Trophoblast cell (in vitro differentiated cells and primary cell): Measurements from ENCODE around the gene SEPTIN11. TPM values are rescaled to one million over a fixed set of nuclear protein-coding genes. Genes with fewer than 3 reads are reported as not detected.

ENCODE experiments used
- DNase-seq, 2 donors: peaks; one replicate each; pipeline ENCODE4 v3.0.0-alpha.2; 2016
- H2AFZ ChIP-seq: 2 replicates; pipeline ENCODE4 v1.6.1; 2013; ENCODE audit warnings: low read length, moderate library complexity, mild to moderate bottlenecking; ENCODE audit not compliant: insufficient read depth, poor library complexity
- H2AK5ac ChIP-seq: 2 replicates; pipeline ENCODE4 v1.6.1; 2013; ENCODE audit warnings: mild to moderate bottlenecking, low read length
- H2BK120ac ChIP-seq: 2 replicates; pipeline ENCODE4 v1.6.1; 2013; ENCODE audit warnings: low read length, mild to moderate bottlenecking, moderate library complexity; ENCODE audit not compliant: insufficient read depth, poor library complexity
- H2BK12ac ChIP-seq: 2 replicates; pipeline ENCODE4 v1.6.1; 2013; ENCODE audit warnings: mild to moderate bottlenecking, low read length, moderate library complexity
- H2BK5ac ChIP-seq: 2 replicates; pipeline ENCODE4 v1.6.1; 2013; ENCODE audit warnings: low read length, low read depth, moderate library complexity, mild to moderate bottlenecking; ENCODE audit not compliant: poor library complexity
- H3K14ac ChIP-seq: 2 replicates; pipeline ENCODE4 v1.6.1; 2013; ENCODE audit warnings: mild to moderate bottlenecking, low read length
- H3K18ac ChIP-seq: 2 replicates; pipeline ENCODE4 v1.6.1; 2013; ENCODE audit warnings: mild to moderate bottlenecking, low read length
- H3K23ac ChIP-seq: 2 replicates; pipeline ENCODE4 v1.6.1; 2013; ENCODE audit warnings: low read length
- H3K27ac ChIP-seq: 2 replicates; pipeline ENCODE4 v1.5.1; 2013; ENCODE audit warnings: low read depth, mild to moderate bottlenecking, inconsistent platforms, low read length, moderate library complexity
- H3K27me3 ChIP-seq: 2 replicates; pipeline ENCODE4 v1.6.1; 2013; ENCODE audit warnings: inconsistent platforms, mild to moderate bottlenecking, low read length, moderate library complexity; ENCODE audit not compliant: insufficient read depth
- H3K36me3 ChIP-seq, 2 experiments: 1 replicate in 1 of 2; 2 replicates in 1 of 2; pipeline ENCODE4 v1.6.1; 2013; ENCODE audit warnings: low read length in 2 of 2, mild to moderate bottlenecking in 2 of 2, moderate library complexity in 1 of 2; ENCODE audit not compliant: insufficient read depth in 2 of 2, control insufficient read depth in 1 of 2
- H3K4ac ChIP-seq: 2 replicates; pipeline ENCODE4 v1.6.1; 2013; ENCODE audit warnings: low read depth, mild to moderate bottlenecking, low read length, moderate library complexity
- H3K4me1 ChIP-seq, 2 experiments: 1 replicate in 1 of 2; 2 replicates in 1 of 2; pipeline ENCODE4 v1.6.1; 2013; ENCODE audit warnings: low read length in 2 of 2, mild to moderate bottlenecking in 2 of 2, moderate library complexity in 1 of 2; ENCODE audit not compliant: insufficient read depth in 2 of 2, control insufficient read depth in 1 of 2
- H3K4me2 ChIP-seq: 2 replicates; pipeline ENCODE4 v1.6.1; 2013; ENCODE audit warnings: inconsistent platforms, mild to moderate bottlenecking, low read length, moderate library complexity
- H3K4me3 ChIP-seq: 2 replicates; pipeline ENCODE4 v1.5.1; 2013; ENCODE audit warnings: mild to moderate bottlenecking, low read depth, low read length, inconsistent platforms
- H3K79me1 ChIP-seq: one replicate; pipeline ENCODE4 v1.6.1; 2013; ENCODE audit warnings: low read length
- H3K79me2 ChIP-seq: 2 replicates; pipeline ENCODE4 v1.6.1; 2013; ENCODE audit warnings: low read length, mild to moderate bottlenecking; ENCODE audit not compliant: control insufficient read depth, insufficient read depth, poor library complexity
- H3K9ac ChIP-seq: 2 replicates; pipeline ENCODE4 v1.6.1; 2013; ENCODE audit warnings: mild to moderate bottlenecking, low read length
- H3K9me3 ChIP-seq: 2 replicates; pipeline ENCODE4 v1.6.1; 2013; ENCODE audit warnings: low read depth, mild to moderate bottlenecking, control low read depth, inconsistent platforms, low read length; ENCODE audit not compliant: insufficient read depth
- H4K12ac ChIP-seq: 2 replicates; pipeline ENCODE4 v1.6.1; 2013; ENCODE audit warnings: low read depth, mild to moderate bottlenecking, low read length, moderate library complexity
- H4K8ac ChIP-seq: 2 replicates; pipeline ENCODE4 v1.6.1; 2013; ENCODE audit warnings: low read depth, mild to moderate bottlenecking, low read length, moderate library complexity
- H4K91ac ChIP-seq: one replicate; pipeline ENCODE4 v1.6.1; 2013; ENCODE audit warnings: low read depth, mild to moderate bottlenecking, low read length, moderate library complexity
- WGBS: extraction: QIAGEN DNeasy Blood & Tissue Kit; methylation state at CpG from one replicate; pipeline ENCODE4 v1.1.7; 2013; ENCODE audit warnings: missing lambda C conversion rate; ENCODE audit not compliant: insufficient read length, insufficient coverage; ENCODE audit errors: extremely low coverage; 5-methylcytosine and 5-hydroxymethylcytosine counted together
- polyA plus RNA-seq: library from polyadenylated mRNA; stranded (reverse); fragments of 200-250 nt; gene quantifications from 2 replicates; pipeline ENCODE4 v1.2.3, GENCODE V29; 2013

Gene SEPTIN11
- 151 and 154 TPM in 2 replicates for polyA plus RNA-seq

DNA sequence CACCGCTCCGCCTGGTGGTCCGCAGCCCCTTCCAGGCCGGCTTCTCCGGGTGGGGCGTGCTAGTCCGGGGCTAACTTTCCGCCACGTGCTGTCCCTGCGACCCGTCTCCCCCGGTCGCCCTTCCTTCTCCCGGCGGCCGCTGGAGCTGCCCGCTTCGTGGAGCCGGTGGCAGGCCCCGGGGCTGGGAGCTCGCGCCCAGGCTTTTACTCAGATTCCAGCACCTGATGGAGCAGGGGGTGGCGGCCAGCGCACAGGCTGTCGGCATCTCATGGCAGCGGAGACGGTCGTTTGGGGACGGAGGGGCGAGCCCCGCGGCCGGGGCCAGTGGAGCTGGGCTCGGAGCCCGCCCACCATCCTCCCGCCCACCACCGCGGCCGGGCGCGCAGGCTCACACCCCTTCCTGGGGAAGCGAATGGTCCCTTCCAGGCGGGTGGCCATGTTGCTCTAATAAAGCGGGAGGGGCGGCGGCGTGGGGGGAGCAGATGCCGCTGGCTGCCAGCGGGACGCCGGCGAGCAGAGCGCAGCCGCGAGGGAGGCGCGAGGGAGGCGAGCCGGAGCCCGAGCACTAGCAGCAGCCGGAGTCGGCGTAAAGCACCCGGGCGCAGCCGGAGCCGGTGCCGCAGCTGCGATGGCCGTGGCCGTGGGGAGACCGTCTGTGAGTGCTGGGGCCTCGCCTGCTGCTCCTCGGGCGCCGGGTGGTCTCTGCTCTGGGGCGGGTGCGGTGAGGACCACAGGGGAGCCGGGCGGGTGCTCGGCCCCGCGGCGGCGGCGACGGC is at the start of gene SEPTIN11:
TSS of gene SEPTIN11 (plus strand) at position 477 of the 776 bp plus-strand sequence. CDS start at position 629, 152 bp downstream.
- H3K4me2 ChIP-seq, result peak within 1 kb of the TSS; percentile 63
- H3K79me1 ChIP-seq, result peaks cover 35% of the 10 kb centered on the region
- H2BK12ac ChIP-seq, result peak within 1 kb of the TSS; percentile 94
- no peak within 1 kb of the TSS for H3K23ac ChIP-seq
- peak within 1 kb of the TSS; percentile 97 for H2BK5ac ChIP-seq
- H3K18ac ChIP-seq, result peak within 1 kb of the TSS; percentile 99
- H3K79me2 ChIP-seq, result peaks cover 30% of the 10 kb centered on the region
- peak within 1 kb of the TSS; percentile 95 for H4K8ac ChIP-seq
- peaks cover 2 to 4% of the 10 kb centered on the region in 2 experiments for H3K36me3 ChIP-seq
- peak within 1 kb of the TSS; percentile 99 for H3K9ac ChIP-seq
- H3K4ac ChIP-seq, result peak within 1 kb of the TSS; percentile 96
- peak within 1 kb of the TSS; percentile 96 for H2BK120ac ChIP-seq
- peaks cover 10% of the 10 kb centered on the region in 2 experiments for H3K4me1 ChIP-seq
- no CpG with 5 or more reads among the region's 87 CpGs for WGBS
- H3K27me3 ChIP-seq, result no peaks in the 10 kb centered on the region
- H4K91ac ChIP-seq, result peak within 1 kb of the TSS; percentile 97
- no peaks in the 10 kb centered on the region for H3K9me3 ChIP-seq
- peak; percentile 87 to 92 for DNase-seq
- peak within 1 kb of the TSS; percentile 97 for H3K14ac ChIP-seq
- peak within 1 kb of the TSS; percentile 89 for H4K12ac ChIP-seq
- peak within 1 kb of the TSS; percentile 91 for H2AFZ ChIP-seq
- peak within 1 kb of the TSS; percentile 91 for H2AK5ac ChIP-seq
- H3K4me3 ChIP-seq, result peak within 1 kb of the TSS; percentile 99
- H3K27ac ChIP-seq, result peak within 1 kb of the TSS; percentile 98

DNA sequence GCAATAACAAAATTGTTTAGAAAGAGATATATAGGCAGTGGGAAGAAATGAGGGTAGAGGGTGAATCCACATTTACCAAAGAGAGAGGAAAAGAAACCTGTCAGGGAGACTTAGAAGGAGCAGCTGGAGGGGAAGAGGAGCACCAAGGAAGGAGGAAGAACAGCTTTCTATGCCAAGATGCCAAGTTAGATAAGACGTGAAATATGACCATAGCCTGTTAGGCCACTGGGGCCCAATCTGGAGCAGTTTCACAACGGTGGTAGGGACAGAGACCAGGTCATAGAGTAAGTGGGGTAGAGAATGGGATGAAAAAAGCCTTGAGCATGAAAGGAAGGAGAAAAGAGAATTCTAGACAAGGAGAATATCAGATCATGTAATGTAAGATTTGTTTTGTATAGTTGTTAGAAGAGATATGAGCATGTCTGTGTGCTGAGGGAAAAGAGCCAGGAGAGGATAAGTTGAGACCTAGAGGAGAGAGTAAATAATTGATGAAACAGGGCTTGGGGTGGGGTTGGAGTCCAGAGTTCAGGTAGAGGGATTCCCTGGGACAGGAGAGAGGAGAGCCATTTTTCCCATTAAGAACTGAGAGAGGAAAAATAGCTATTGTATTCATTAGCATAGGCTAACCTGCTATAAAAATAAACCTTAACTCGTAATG is 47.2 kb upstream of the SEPTIN11 start:
- Histone ChIP-seq H3K9ac (no peak overlapping the region), H3K27me3 (peaks cover 2% of the 10 kb centered on the region), H2BK120ac (no peak overlapping the region), H3K18ac (no peak overlapping the region), H2BK12ac (no peak overlapping the region), H2AFZ (no peak overlapping the region), H4K91ac (no peak overlapping the region), H3K27ac (no peak overlapping the region), H3K4me2 (no peak overlapping the region), H3K14ac (no peak overlapping the region), H2AK5ac (no peak overlapping the region), H4K8ac (no peak overlapping the region), H3K36me3 (peaks cover 2 to 3% of the 10 kb centered on the region in 2 experiments), H4K12ac (no peak overlapping the region), H3K79me2 (peaks cover 3% of the 10 kb centered on the region), H3K4me1 (peaks cover 5% of the 10 kb centered on the region in 2 experiments), H3K9me3 (peaks cover 3% of the 10 kb centered on the region), H2BK5ac (no peak overlapping the region), H3K23ac (no peak overlapping the region), H3K4me3 (no peak overlapping the region), H3K79me1 (peaks cover 9% of the 10 kb centered on the region), H3K4ac (no peak overlapping the region)
- no CpG with 5 or more reads among the region's 3 CpGs for WGBS
- DNase-seq, result no peak

DNA sequence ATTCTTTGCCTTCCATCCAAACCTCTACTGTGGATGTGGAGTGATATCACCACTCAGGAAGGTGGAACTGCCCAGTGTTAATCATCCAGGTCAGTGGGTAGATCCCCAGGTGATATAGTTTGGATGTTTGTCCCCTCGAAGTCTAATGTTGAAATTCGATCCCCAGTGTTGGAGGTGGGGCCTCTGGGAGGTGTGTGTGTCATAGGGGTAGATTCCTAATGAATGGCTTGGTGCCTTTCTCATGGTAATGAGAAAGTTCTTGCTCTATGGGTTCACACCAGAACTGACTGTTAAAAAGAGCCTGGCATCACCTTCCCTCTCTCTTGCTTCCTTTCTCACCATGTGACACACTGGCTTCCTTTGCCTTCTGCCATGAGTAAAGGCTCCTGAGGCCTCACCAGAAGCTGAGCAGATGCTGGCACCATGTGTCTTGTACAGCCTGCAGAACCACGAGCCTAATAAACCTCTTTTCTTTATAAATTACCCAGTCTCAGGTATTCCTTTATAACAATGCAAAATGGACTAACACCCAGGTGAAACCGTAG is 44.8 kb upstream of the SEPTIN11 start:
- H3K9ac ChIP-seq, result no peak overlapping the region
- no peak overlapping the region for H4K8ac ChIP-seq
- H4K12ac ChIP-seq, result no peak overlapping the region
- peak overlapping the region; percentile 41 for H2BK120ac ChIP-seq
- WGBS, result no CpG with 5 or more reads among the region's 4 CpGs
- H3K36me3 ChIP-seq, result peaks cover 2 to 3% of the 10 kb centered on the region in 2 experiments
- peaks cover 4% of the 10 kb centered on the region for H3K9me3 ChIP-seq
- H3K14ac ChIP-seq, result no peak overlapping the region
- H3K79me1 ChIP-seq, result peaks cover 4% of the 10 kb centered on the region
- no peak overlapping the region for H3K4me3 ChIP-seq
- H3K4me2 ChIP-seq, result no peak overlapping the region
- H2AK5ac ChIP-seq, result no peak overlapping the region
- H3K23ac ChIP-seq, result no peak overlapping the region
- H3K27ac ChIP-seq, result no peak overlapping the region
- DNase-seq, result peak; percentile 54 to 63
- no peak overlapping the region for H2AFZ ChIP-seq
- H3K79me2 ChIP-seq, result no peaks in the 10 kb centered on the region
- peaks cover 2% of the 10 kb centered on the region in 2 experiments for H3K4me1 ChIP-seq
- H4K91ac ChIP-seq, result no peak overlapping the region
- no peaks in the 10 kb centered on the region for H3K27me3 ChIP-seq
- H2BK12ac ChIP-seq, result no peak overlapping the region
- no peak overlapping the region for H2BK5ac ChIP-seq
- no peak overlapping the region for H3K4ac ChIP-seq
- no peak overlapping the region for H3K18ac ChIP-seq

DNA sequence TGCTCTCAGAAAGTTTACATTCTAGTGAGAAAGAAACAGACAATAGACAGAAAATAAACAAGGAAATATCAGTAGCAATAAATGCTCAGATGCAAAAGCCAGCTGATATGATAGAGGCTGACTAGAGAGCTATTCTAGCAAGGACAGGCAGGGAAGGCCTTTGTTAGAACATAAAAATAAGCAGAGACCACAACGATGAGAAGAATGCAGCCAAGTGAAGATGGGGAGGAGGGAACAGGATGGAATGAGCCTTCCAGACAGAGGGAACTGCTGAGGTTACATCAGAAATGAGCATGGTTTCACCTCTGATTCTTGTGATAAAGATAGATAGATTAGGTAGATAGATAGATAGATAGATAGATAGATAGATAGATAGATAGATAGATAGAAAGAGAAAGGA is 44.0 kb upstream of the SEPTIN11 start:
- Histone ChIP-seq H3K27ac (peak overlapping the region; percentile 51), H3K9ac (no peak overlapping the region), H3K79me2 (no peaks in the 10 kb centered on the region), H3K4ac (no peak overlapping the region), H3K79me1 (peaks cover 4% of the 10 kb centered on the region), H3K18ac (no peak overlapping the region), H3K9me3 (peaks cover 4% of the 10 kb centered on the region), H4K8ac (no peak overlapping the region), H2BK12ac (no peak overlapping the region), H3K36me3 (peaks cover 2 to 3% of the 10 kb centered on the region in 2 experiments), H3K23ac (no peak overlapping the region), H3K4me3 (no peak overlapping the region), H2AK5ac (no peak overlapping the region), H2BK5ac (no peak overlapping the region), H3K4me2 (no peak overlapping the region), H2BK120ac (no peak overlapping the region), H3K4me1 (peaks cover 2% of the 10 kb centered on the region in 2 experiments), H2AFZ (no peak overlapping the region), H4K91ac (peak overlapping the region; percentile 53), H3K14ac (no peak overlapping the region), H3K27me3 (no peaks in the 10 kb centered on the region), H4K12ac (no peak overlapping the region)
- no CpG with 5 or more reads among the region's 1 CpG for WGBS
- DNase-seq, result peak; percentile 48 to 86
